SHP77 treated with DMSO at 0.1 percent for 48 hours (cell line): ENCODE data around the gene PC.
"Not testable (repeated sequence)": the region's sequence is repeated elsewhere in the genome, so short reads cannot be mapped to it uniquely, and the experiment has no call there.

ENCODE experiments used
- DNase-seq: peaks from one replicate; lab custom pipeline; 2025; lab: John Stamatoyannopoulos, UW

The PC gene

GRCh38 chr11:66981976-66982578 lies 23.9 kb upstream of the PC start:
- peak; percentile 74 for DNase-seq

- no peak for DNase-seq
Measured at GRCh38 chr11:66979336-66979980, 21.3 kb upstream of the PC start.

GRCh38 chr11:66978717-66979116 lies 20.5 kb upstream of the PC start:
- DNase-seq = no peak

GRCh38 chr11:66978229-66978628 lies 20.0 kb upstream of the PC start:
- DNase-seq = no peak

- no peak for DNase-seq
Measured at GRCh38 chr11:66976925-66977324, 18.7 kb upstream of the PC start.

- no peak for DNase-seq
Measured at GRCh38 chr11:66976028-66976467, 17.9 kb upstream of the PC start.

GRCh38 chr11:66975405-66976027 lies 17.3 kb upstream of the PC start:
- DNase-seq = no peak

GRCh38 chr11:66974724-66975404 lies 16.7 kb upstream of the PC start, which contains the start of gene C11orf86:
Gene C11orf86 (plus strand): TSS chr11:66975304. CDS start chr11:66975363, 59 bp downstream.
- no peak for DNase-seq

- DNase-seq = no peak
Measured at GRCh38 chr11:66973956-66974580, 15.9 kb upstream of the PC start.

GRCh38 chr11:66971488-66971887 lies 13.3 kb upstream of the PC start:
- DNase-seq = no peak

- DNase-seq = no peak
Measured at GRCh38 chr11:66970807-66971442, 12.7 kb upstream of the PC start.

- DNase-seq = no peak
Measured at GRCh38 chr11:66970371-66970806, 12.2 kb upstream of the PC start.

GRCh38 chr11:66969584-66970225 lies 11.5 kb upstream of the PC start:
- DNase-seq = no peak

GRCh38 chr11:66967670-66968425 lies 9.7 kb upstream of the PC start:
- DNase-seq = no peak

- DNase-seq = no peak
Measured at GRCh38 chr11:66966351-66966750, 8.2 kb upstream of the PC start.

- DNase-seq = no peak
Measured at GRCh38 chr11:66964495-66964894, 6.3 kb upstream of the PC start.

- DNase-seq = no peak
Measured at GRCh38 chr11:66962801-66963200, 4.6 kb upstream of the PC start.

GRCh38 chr11:66962247-66962646 lies 4.1 kb upstream of the PC start:
- DNase-seq = no peak

- not testable (repeated sequence) for DNase-seq
Measured at GRCh38 chr11:66961691-66962213, 3.6 kb upstream of the PC start.

- DNase-seq = no peak
Measured at GRCh38 chr11:66958956-66959274, 732 bp upstream of the PC start.

- no peak for DNase-seq
Measured at GRCh38 chr11:66957971-66958231, 282 bp downstream of the PC start.
